Endothelial cell of umbilical vein (primary cell): ENCODE measurements around the gene SUFU. TPM values are rescaled to one million over a fixed set of nuclear protein-coding genes. Genes with fewer than 3 reads are reported as not detected.

Source experiments
- BruUV-seq: library from RNA; stranded (reverse); fragments of 400-500 nt; replicated peaks from 2 replicates; lab custom pipeline; 2021; lab: Mats Ljungman, UMichigan
- CTCF ChIA-PET: fragments of 300-600, 350-600 bp; sonication (Branson Sonifier 250); formaldehyde crosslinking; loops from one replicate; lab custom pipeline; 2021; ENCODE audit warnings: antibody characterized with exemption, inconsistent platforms; lab: Charles Lee
- POLR2A ChIA-PET: fragments of 300-600, 350-600 bp; sonication (Branson Sonifier 250); formaldehyde crosslinking; loops from one replicate; lab custom pipeline; 2021; ENCODE audit warnings: antibody characterized with exemption, inconsistent platforms; lab: Charles Lee
- DNase-seq: peaks from one replicate; pipeline ENCODE4 v3.0.0-alpha.2; 2011; ENCODE audit warnings: low read depth, low spot score
- FAIRE-seq: peaks from 2 replicates; lab custom pipeline; 2011; peaks lifted over from hg19 to GRCh38; lab: Jason Lieb, UNC
- H2AFZ ChIP-seq: 2 replicates; pipeline ENCODE4 v1.6.0; 2012; ENCODE audit warnings: low read depth, low read length, control low read depth, inconsistent platforms
- H3K27ac ChIP-seq: 2 replicates; pipeline ENCODE4 v1.5.1; 2011; ENCODE audit warnings: low read depth, mild to moderate bottlenecking, control low read depth, low read length, moderate library complexity; ENCODE audit not compliant: insufficient read depth
- H3K27me3 ChIP-seq, 2 experiments: 2 replicates each; pipeline versions ENCODE4 v1.6.0 to v1.6.1; 2011; ENCODE audit warnings: low read length in 2 of 2, mixed read lengths in 1 of 2; ENCODE audit not compliant: control insufficient read depth in 2 of 2, insufficient read depth in 2 of 2
- H3K36me3 ChIP-seq, 2 experiments: 2 replicates in 1 of 2; 3 replicates in 1 of 2; pipeline ENCODE4 v1.5.1; 2011; ENCODE audit warnings: low read length in 2 of 2, mild to moderate bottlenecking in 1 of 2, moderate library complexity in 1 of 2; ENCODE audit not compliant: control insufficient read depth in 2 of 2, insufficient read depth in 2 of 2; ENCODE audit errors: extremely low read depth in 1 of 2
- H3K4me1 ChIP-seq: 3 replicates; pipeline ENCODE4 v1.5.1; 2011; ENCODE audit warnings: mild to moderate bottlenecking, low read length; ENCODE audit not compliant: control insufficient read depth, insufficient read depth; ENCODE audit errors: extremely low read depth
- H3K4me2 ChIP-seq: 2 replicates; pipeline ENCODE4 v1.6.1; 2011; ENCODE audit warnings: low read length, control low read depth, mixed read lengths; ENCODE audit not compliant: insufficient read depth
- H3K4me3 ChIP-seq, 3 experiments: fragments of 200-600 bp in 1 of 3; sonication (generic), shearing (Covaris generic) in 1 of 3; replicated peaks in 1 of 3; 2 replicates each; pipeline ENCODE4 v1.5.1; 2011 to 2016; ENCODE audit warnings: control low read depth in 3 of 3, low read length in 3 of 3, mild to moderate bottlenecking in 2 of 3, inconsistent platforms in 1 of 3, low read depth in 1 of 3, moderate library complexity in 1 of 3; ENCODE audit not compliant: insufficient read depth in 1 of 3
- H3K79me2 ChIP-seq: 2 replicates; pipeline ENCODE4 v1.6.0; 2012; ENCODE audit warnings: low read length, inconsistent platforms; ENCODE audit not compliant: control insufficient read depth, insufficient read depth
- H3K9ac ChIP-seq: replicated peaks from 2 replicates; pipeline ENCODE3; 2011; ENCODE audit warnings: low read length, control low read depth; ENCODE audit not compliant: insufficient read depth; ENCODE audit errors: extremely low read depth
- H3K9me1 ChIP-seq: replicated peaks from 3 replicates; pipeline ENCODE4 v1.6.0; 2011; ENCODE audit warnings: mild to moderate bottlenecking, low read length; ENCODE audit not compliant: control insufficient read depth, insufficient read depth; ENCODE audit errors: extremely low read depth
- H3K9me3 ChIP-seq: replicated peaks from 2 replicates; pipeline ENCODE4 v1.5.1; 2012; ENCODE audit warnings: low read length, inconsistent platforms; ENCODE audit not compliant: control insufficient read depth, insufficient read depth
- H4K20me1 ChIP-seq: replicated peaks from 2 replicates; pipeline ENCODE3; 2011; ENCODE audit warnings: mild to moderate bottlenecking, low read length; ENCODE audit not compliant: control insufficient read depth, insufficient read depth; ENCODE audit errors: extremely low read depth
- CTCF ChIP-seq, 2 donors: IDR thresholded peaks; 1 replicate in 1 of 2; 2 replicates in 1 of 2; pipeline ENCODE4 v1.5.1; 2011; ENCODE audit warnings: low read length in 2 of 2, mild to moderate bottlenecking in 2 of 2, moderate library complexity in 2 of 2, control low read depth in 1 of 2, inconsistent platforms in 1 of 2, low read depth in 1 of 2; ENCODE audit not compliant: insufficient read depth in 1 of 2; ENCODE audit errors: extremely low read depth in 1 of 2
- EZH2 ChIP-seq: IDR thresholded peaks from 2 replicates; pipeline ENCODE4 v1.6.1; 2012; ENCODE audit warnings: borderline replicate concordance, low read depth, mild to moderate bottlenecking, moderate library complexity, low read length, inconsistent platforms; ENCODE audit not compliant: severe bottlenecking
- FOS ChIP-seq: IDR thresholded peaks from 2 replicates; pipeline ENCODE4 v1.6.1; 2011; ENCODE audit warnings: mild to moderate bottlenecking, low read length, moderate library complexity, borderline replicate concordance; ENCODE audit not compliant: insufficient read depth
- GATA2 ChIP-seq: IDR thresholded peaks from 2 replicates; pipeline ENCODE4 v1.7.0; 2011; ENCODE audit warnings: low read depth, mild to moderate bottlenecking, moderate library complexity, mixed read lengths, low read length; ENCODE audit not compliant: insufficient read length, insufficient read depth
- JUN ChIP-seq: IDR thresholded peaks from 2 replicates; pipeline ENCODE4 v1.6.1; 2011; ENCODE audit warnings: borderline replicate concordance, low read depth; ENCODE audit not compliant: insufficient read length, insufficient read depth
- MAX ChIP-seq: IDR thresholded peaks from 2 replicates; pipeline ENCODE4 v1.6.1; 2011; ENCODE audit not compliant: insufficient read depth, insufficient read length
- MYC ChIP-seq: IDR thresholded peaks from one replicate; pipeline ENCODE4 v1.6.1; 2011; ENCODE audit warnings: mild to moderate bottlenecking, low read depth, low read length
- POLR2A ChIP-seq: IDR thresholded peaks from 2 replicates; pipeline ENCODE4 v1.6.1; 2012; ENCODE audit warnings: low read depth, mild to moderate bottlenecking, control low read depth, low read length
- POLR2AphosphoS5 ChIP-seq: IDR thresholded peaks from 2 replicates; pipeline ENCODE4 v1.6.1; 2012; ENCODE audit warnings: low read depth, mild to moderate bottlenecking, control low read depth, low read length, moderate library complexity; ENCODE audit not compliant: insufficient read depth
- dilution Hi-C: fragments of 300-500 bp; cut with MboI; formaldehyde crosslinking; loops from one replicate; pipeline ENCODE4 v1.15.0; 2019; ENCODE audit warnings: low sequenced_read_pairs; ENCODE audit not compliant: extremely low pct_ligation_motif_present
- intact Hi-C: fragments of 100-400 bp; cut with micrococcal nuclease; formaldehyde crosslinking; loops from one replicate; pipeline ENCODE4 v1.10.0; 2022
- polyA plus RNA-seq, 4 experiments: library from polyadenylated mRNA; depleted of rRNA in 3 of 4; stranded (reverse) in 3 of 4; unstranded in 1 of 4; fragments of >200 nt; gene quantifications; 2 replicates each; pipeline versions ENCODE4 v1.2.1 to v1.2.3, GENCODE V29; 2011 to 2012; ENCODE audit warnings: missing spikeins in 1 of 4
- total RNA-seq: library from RNA; stranded (reverse); gene quantifications from 2 replicates; pipeline ENCODE4 v1.2.3, GENCODE V29; 2021

Gene SUFU
- total and polyA plus RNA-seq, 2 donors (not counting 3 experiments of a cell fraction or from before 2014, with no cell fraction given), result 10.1 to 16.3 TPM

- H3K9me3 ChIP-seq, result no peaks in the 10 kb centered on the region
- no peaks in the 10 kb centered on the region for H3K9me1 ChIP-seq
- H3K36me3 ChIP-seq, result peaks cover 11 to 45% of the 10 kb centered on the region in 2 experiments
- no peak overlapping the region for H3K4me2 ChIP-seq
- CTCF ChIA-PET, result interaction anchor here (2.0 kb wide), 1 partner anchor 56 kb away, joined by 6 read pairs; no protein-coding TSS in a partner anchor
- intact Hi-C loops (no loop called here), dilution Hi-C loops (no loop called here)
- no peak overlapping the region for H3K9ac ChIP-seq
- H3K4me1 ChIP-seq, result peaks cover 42% of the 10 kb centered on the region
- POLR2A ChIA-PET, result interaction anchor here (0.7 kb wide), 1 partner anchor 52 kb away, joined by 5 read pairs; no protein-coding TSS in a partner anchor
- no peak overlapping the region for H2AFZ ChIP-seq
- H4K20me1 ChIP-seq, result no peaks in the 10 kb centered on the region
- TF ChIP-seq MAX, result no peak
- TF ChIP-seq EZH2, result no peak
- TF ChIP-seq POLR2AphosphoS5, result no peak
- TF ChIP-seq CTCF (IDR thresholded peaks at IDR 0.05; ENCODE audit: extremely low read depth in 1 of 2, insufficient read depth in 1 of 2, low read depth in 1 of 2, low read length in 2 of 2), result no peak
- TF ChIP-seq MYC, result no peak
- TF ChIP-seq POLR2A, result no peak
- no peak for TF ChIP-seq GATA2
- no peak for TF ChIP-seq JUN
- TF ChIP-seq FOS, result no peak
- BruUV-seq, result no TSS peak
- no peak overlapping the region for H3K27ac ChIP-seq
- H3K4me3 ChIP-seq, result no peak overlapping the region
- peaks cover 81% of the 10 kb centered on the region for H3K79me2 ChIP-seq
- DNase-seq (no peak), FAIRE-seq (no peak)
- H3K27me3 ChIP-seq, result no peaks in the 10 kb centered on the region
Measured at GRCh38 chr10:102652170-102652916, 148.6 kb downstream of the SUFU start.
